GM12878 (cell line): ENCODE results near the gene C21orf58.

Experiments
- CHD1 ChIP-seq: IDR thresholded peaks from 2 replicates; pipeline ENCODE4 v1.6.1; 2012; ENCODE audit warnings: low read depth, low read length, improper control_type of control experiment
- KAT2A ChIP-seq: conservative IDR thresholded peaks from 2 replicates; pipeline ENCODE4 v1.6.1; 2011; ENCODE audit warnings: low read depth, low read length; ENCODE audit not compliant: control insufficient read depth
- NFIC ChIP-seq: IDR thresholded peaks from 2 replicates; pipeline ENCODE4 v1.6.1; 2012; ENCODE audit warnings: low read depth, mild to moderate bottlenecking, inconsistent platforms, low read length, moderate library complexity
- NFYB ChIP-seq: IDR thresholded peaks from 2 replicates; pipeline ENCODE4 v1.6.1; 2011; ENCODE audit warnings: low read depth, mild to moderate bottlenecking, low read length, improper control_type of control experiment, moderate library complexity; ENCODE audit not compliant: insufficient read depth
- POLR2AphosphoS5 ChIP-seq: IDR thresholded peaks from 2 replicates; pipeline ENCODE4 v1.6.1; 2011; ENCODE audit warnings: mild to moderate bottlenecking, low read length, inconsistent platforms

DNA sequence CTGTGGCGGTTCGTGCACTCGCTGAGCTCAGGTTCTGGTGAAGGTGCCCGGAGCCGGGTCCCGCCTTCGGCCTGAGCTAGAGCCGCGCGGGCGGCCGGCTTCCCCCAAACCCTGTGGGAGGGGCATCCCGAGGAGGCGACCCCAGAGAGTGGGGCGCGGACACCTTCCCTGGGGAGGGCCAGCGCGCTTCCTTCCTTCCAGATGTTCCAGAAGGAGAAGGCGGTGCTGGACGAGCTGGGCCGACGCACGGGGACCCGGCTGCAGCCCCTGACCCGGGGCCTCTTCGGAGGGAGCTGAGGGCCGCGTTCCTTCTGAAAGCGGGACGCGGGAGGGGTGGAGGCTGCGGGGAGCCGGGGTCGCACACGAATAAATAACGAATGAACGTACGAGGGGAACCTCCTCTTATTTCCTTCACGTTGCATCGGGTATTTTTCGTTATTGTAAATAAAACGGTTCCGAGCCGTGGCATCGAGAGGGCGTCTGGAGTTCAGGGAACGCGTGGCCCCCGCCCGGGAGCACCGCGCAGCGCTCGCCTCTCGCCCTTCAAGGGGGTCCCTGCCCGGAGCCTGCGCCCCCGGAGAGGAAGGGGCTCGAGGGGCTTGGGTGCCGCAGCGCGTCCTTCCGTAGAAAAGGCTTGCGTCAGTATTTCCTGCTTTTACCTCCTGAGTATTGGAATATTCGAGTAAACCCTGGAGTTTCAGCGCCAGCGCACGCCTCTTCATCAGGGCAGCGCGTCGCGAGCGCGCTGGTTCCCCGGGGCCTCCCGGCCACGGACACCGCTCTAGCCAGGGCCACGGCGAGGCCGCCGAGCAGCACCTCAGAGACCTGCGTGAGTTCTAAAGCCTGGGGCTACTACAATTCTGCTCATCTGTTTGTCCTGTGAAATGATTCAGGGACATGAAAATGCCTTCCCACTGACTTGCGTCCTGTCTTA is 26.1 kb downstream of the C21orf58 start:
- TF ChIP-seq KAT2A, result no peak
- TF ChIP-seq CHD1, result no peak
- TF ChIP-seq NFIC, result no peak
- no peak for TF ChIP-seq NFYB
- TF ChIP-seq POLR2AphosphoS5, result no peak
